Measurements from ENCODE around the gene C12orf43. TPM values are rescaled to one million over a fixed set of nuclear protein-coding genes. Genes with fewer than 3 reads are reported as not detected.
A peak's percentile ranks its signal among the peaks of the same experiment; 100 is the strongest.

C12orf43 gene
- total RNA-seq, 4 donors from 2014 or later: 15.1 to 20.2 (median 17.7) TPM

GRCh38 chr12:121038861-121039668 lies 22.8 kb upstream of the C12orf43 start, which contains the start of gene OASL:
OASL (minus strand) TSS chr12:121039246; CDS start chr12:121038971, 275 bp downstream.
- peak within 1 kb of the TSS; percentile 13 to 49 for H3K4me3 ChIP-seq
- H3K9me3 ChIP-seq: no peaks in the 10 kb centered on the region
- 50 to 60% methylated on average over 1 to 2 of the region's 13 CpGs for WGBS, 2 donors (ENCODE audit: low coverage in 1 of 2)
- no peaks in the 10 kb centered on the region for H3K4me1 ChIP-seq
- H3K27ac ChIP-seq: peak within 1 kb of the TSS in 2 of 4 donors; percentile 10 to 24
- H3K36me3 ChIP-seq: no peaks in the 10 kb centered on the region
- TF ChIP-seq EP300 (IDR thresholded peaks at IDR 0.05) (no peak), POLR2AphosphoS5 (IDR thresholded peaks at IDR 0.05) (no peak), POLR2A (IDR thresholded peaks at IDR 0.05) (no peak), CTCF (IDR thresholded peaks at IDR 0.05) (no peak)
- peaks cover 39% of the 10 kb centered on the region for H3K27me3 ChIP-seq
- ATAC-seq: peak; percentile 55

GRCh38 chr12:121036810-121037326 lies 20.6 kb upstream of the C12orf43 start:
- Histone ChIP-seq H3K36me3 (no peaks in the 10 kb centered on the region), H3K4me1 (no peaks in the 10 kb centered on the region), H3K4me3 (no peak overlapping the region), H3K27ac (no peak overlapping the region), H3K27me3 (peaks cover 21% of the 10 kb centered on the region), H3K9me3 (no peaks in the 10 kb centered on the region)
- TF ChIP-seq POLR2AphosphoS5 (IDR thresholded peaks at IDR 0.05): no peak
- ATAC-seq: no peak
- 73 to 85% methylated on average over 5 to 6 of the region's 6 CpGs for WGBS, 2 donors (ENCODE audit: low coverage in 1 of 2)

GRCh38 chr12:121034616-121035305 lies 18.5 kb upstream of the C12orf43 start:
- Histone ChIP-seq H3K27ac (no peak overlapping the region), H3K4me1 (no peaks in the 10 kb centered on the region), H3K9me3 (no peaks in the 10 kb centered on the region), H3K36me3 (no peaks in the 10 kb centered on the region), H3K4me3 (no peak overlapping the region), H3K27me3 (peaks cover 21% of the 10 kb centered on the region)
- TF ChIP-seq EP300 (IDR thresholded peaks at IDR 0.05): no peak
- TF ChIP-seq CTCF (IDR thresholded peaks at IDR 0.05): no peak
- TF ChIP-seq POLR2AphosphoS5 (IDR thresholded peaks at IDR 0.05): no peak
- no peak for TF ChIP-seq POLR2A (IDR thresholded peaks at IDR 0.05)
- no peak for ATAC-seq
- WGBS, 2 donors (ENCODE audit: low coverage in 1 of 2): 62 to 83% methylated on average over 4 to 6 of the region's 9 CpGs

GRCh38 chr12:121033625-121034349 lies 17.5 kb upstream of the C12orf43 start:
- Histone ChIP-seq H3K4me1 (no peaks in the 10 kb centered on the region), H3K27me3 (peaks cover 16% of the 10 kb centered on the region), H3K27ac (no peak overlapping the region)

GRCh38 chr12:121030576-121031212 lies 14.4 kb upstream of the C12orf43 start:
- ATAC-seq: no peak
- Histone ChIP-seq H3K4me1 (no peaks in the 10 kb centered on the region), H3K27me3 (no peaks in the 10 kb centered on the region), H3K9me3 (no peaks in the 10 kb centered on the region), H3K4me3 (no peak overlapping the region), H3K27ac (no peak overlapping the region), H3K36me3 (peaks cover 0 to 5% of the 10 kb centered on the region in 2 donors)
- TF ChIP-seq EP300 (IDR thresholded peaks at IDR 0.05) (no peak), POLR2AphosphoS5 (IDR thresholded peaks at IDR 0.05) (no peak), CTCF (IDR thresholded peaks at IDR 0.05) (no peak), POLR2A (IDR thresholded peaks at IDR 0.05) (no peak)
- WGBS, 2 donors (ENCODE audit: low coverage in 1 of 2): 50 to 60% methylated on average over 2 to 10 of the region's 10 CpGs

More at GRCh38 chr12:121033625-121034349, 17.5 kb upstream of the C12orf43 start:
- ATAC-seq: no peak
- WGBS, 2 donors (ENCODE audit: low coverage in 1 of 2): 68 to 81% methylated on average over 3 to 5 of the region's 10 CpGs
- Histone ChIP-seq H3K4me3 (no peak overlapping the region), H3K9me3 (no peaks in the 10 kb centered on the region), H3K36me3 (no peaks in the 10 kb centered on the region)
- TF ChIP-seq POLR2A (IDR thresholded peaks at IDR 0.05): no peak
- no peak for TF ChIP-seq POLR2AphosphoS5 (IDR thresholded peaks at IDR 0.05)
